ENCODE data around the gene LIMK1.

The LIMK1 gene

DNA sequence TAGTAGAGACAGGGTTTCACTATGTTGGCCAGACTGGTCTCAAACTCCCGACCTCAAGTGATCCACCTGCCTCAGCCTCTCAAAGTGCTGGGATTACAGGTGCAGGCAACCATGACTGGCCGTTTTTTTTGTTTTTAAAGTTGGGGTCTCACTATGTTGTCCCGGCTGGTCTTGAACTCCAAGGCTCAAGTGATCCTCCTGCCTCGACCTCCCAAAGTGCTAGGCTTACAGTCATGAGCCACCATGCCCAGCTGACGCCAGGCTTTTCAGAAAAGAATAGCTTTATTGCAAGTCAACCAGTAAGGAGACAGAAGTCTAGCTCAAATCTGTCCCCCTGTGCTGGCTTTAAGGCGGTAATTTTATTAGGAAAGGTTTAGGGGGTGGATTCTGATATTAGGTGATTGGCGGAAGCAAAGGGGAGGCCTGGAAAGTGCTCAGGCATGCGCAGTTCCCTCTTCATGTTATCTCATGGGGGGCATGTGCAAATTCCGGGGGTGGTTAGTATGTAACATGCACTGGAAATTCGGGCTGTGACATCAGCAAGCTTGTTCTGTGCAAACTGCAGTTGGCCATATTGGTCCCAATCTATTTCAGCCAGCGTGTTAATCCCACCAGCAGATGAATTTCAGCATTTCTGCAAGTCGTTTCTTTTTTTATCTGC, 42.7 kb downstream of the LIMK1 start:
- H3K4me3 ChIP-seq (ENCODE audit: low read depth, low read length, poor library complexity, severe bottlenecking) = no peak overlapping the region
- H3K79me2 ChIP-seq (ENCODE audit: insufficient read depth, low read length) = no peaks in the 10 kb centered on the region
- H3K9me3 ChIP-seq (ENCODE audit: low read length) = no peaks in the 10 kb centered on the region
- no peaks in the 10 kb centered on the region; the same call in 1 of the 2 replicates for H3K27me3 ChIP-seq (ENCODE audit: insufficient read depth, low read length)
- no peaks in the 10 kb centered on the region for H4K20me1 ChIP-seq (ENCODE audit: insufficient read depth, low read length)
- H3K4me2 ChIP-seq (ENCODE audit: low read length) = no peak overlapping the region
- H3F3A ChIP-seq (ENCODE audit: insufficient read depth, low read length) = no peaks in the 10 kb centered on the region
- TF ChIP-seq EZH2 (IDR thresholded peaks at IDR 0.05; ENCODE audit: borderline replicate concordance, low read length) = no peak
- TF ChIP-seq, protein P1, sequence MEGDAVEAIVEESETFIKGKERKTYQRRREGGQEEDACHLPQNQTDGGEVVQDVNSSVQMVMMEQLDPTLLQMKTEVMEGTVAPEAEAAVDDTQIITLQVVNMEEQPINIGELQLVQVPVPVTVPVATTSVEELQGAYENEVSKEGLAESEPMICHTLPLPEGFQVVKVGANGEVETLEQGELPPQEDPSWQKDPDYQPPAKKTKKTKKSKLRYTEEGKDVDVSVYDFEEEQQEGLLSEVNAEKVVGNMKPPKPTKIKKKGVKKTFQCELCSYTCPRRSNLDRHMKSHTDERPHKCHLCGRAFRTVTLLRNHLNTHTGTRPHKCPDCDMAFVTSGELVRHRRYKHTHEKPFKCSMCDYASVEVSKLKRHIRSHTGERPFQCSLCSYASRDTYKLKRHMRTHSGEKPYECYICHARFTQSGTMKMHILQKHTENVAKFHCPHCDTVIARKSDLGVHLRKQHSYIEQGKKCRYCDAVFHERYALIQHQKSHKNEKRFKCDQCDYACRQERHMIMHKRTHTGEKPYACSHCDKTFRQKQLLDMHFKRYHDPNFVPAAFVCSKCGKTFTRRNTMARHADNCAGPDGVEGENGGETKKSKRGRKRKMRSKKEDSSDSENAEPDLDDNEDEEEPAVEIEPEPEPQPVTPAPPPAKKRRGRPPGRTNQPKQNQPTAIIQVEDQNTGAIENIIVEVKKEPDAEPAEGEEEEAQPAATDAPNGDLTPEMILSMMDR (IDR thresholded peaks at IDR 0.05; ENCODE audit: low read length) = no peak
- H3K36me3 ChIP-seq (ENCODE audit: insufficient read depth, low read length) = peaks cover 12% of the 10 kb centered on the region
- no peak overlapping the region for H3K27ac ChIP-seq (ENCODE audit: low read depth, low read length, poor library complexity, severe bottlenecking)
- H2AFZ ChIP-seq (ENCODE audit: low read length) = no peak overlapping the region
- no peaks in the 10 kb centered on the region for H3K9me2 ChIP-seq (ENCODE audit: low read depth, low read length)
- no peak overlapping the region for H3K9ac ChIP-seq (ENCODE audit: low read length)
- H3K4me1 ChIP-seq (ENCODE audit: insufficient read depth, low read length, severe bottlenecking) = no peaks in the 10 kb centered on the region

DNA sequence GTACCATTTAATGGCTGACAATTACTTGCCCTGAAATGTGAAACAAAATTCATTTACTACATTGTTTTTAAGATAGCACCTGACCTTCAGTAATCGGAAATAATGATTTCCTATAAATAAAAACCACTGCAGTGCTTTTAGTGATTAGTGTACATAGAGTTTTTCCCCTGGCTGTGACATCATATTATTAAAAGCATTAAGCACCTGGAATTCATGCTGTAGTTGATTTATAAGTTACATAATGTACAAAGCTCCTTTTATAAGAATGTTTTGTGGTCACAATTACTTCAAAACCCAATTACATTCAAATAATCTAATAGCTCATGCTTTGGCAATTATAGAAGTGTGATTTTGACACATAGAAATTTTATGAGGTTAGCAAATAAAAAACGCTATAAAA, 46.3 kb downstream of the LIMK1 start:
- H4K20me1 ChIP-seq (ENCODE audit: insufficient read depth, low read length) = no peaks in the 10 kb centered on the region
- no peak overlapping the region for H2AFZ ChIP-seq (ENCODE audit: low read length)
- H3K9ac ChIP-seq (ENCODE audit: low read length) = no peak overlapping the region
- no peak overlapping the region for H3K4me2 ChIP-seq (ENCODE audit: low read length)
- no peaks in the 10 kb centered on the region for H3K36me3 ChIP-seq (ENCODE audit: insufficient read depth, low read length)
- H3K9me3 ChIP-seq (ENCODE audit: low read length) = no peaks in the 10 kb centered on the region
- H3K27me3 ChIP-seq (ENCODE audit: insufficient read depth, low read length) = no peaks in the 10 kb centered on the region; the same call in 1 of the 2 replicates
- H3K9me2 ChIP-seq (ENCODE audit: low read depth, low read length) = no peaks in the 10 kb centered on the region
- H3K27ac ChIP-seq (ENCODE audit: low read depth, low read length, poor library complexity, severe bottlenecking) = no peak overlapping the region
- no peaks in the 10 kb centered on the region for H3F3A ChIP-seq (ENCODE audit: insufficient read depth, low read length)
- no peaks in the 10 kb centered on the region for H3K79me2 ChIP-seq (ENCODE audit: insufficient read depth, low read length)
- H3K4me3 ChIP-seq (ENCODE audit: low read depth, low read length, poor library complexity, severe bottlenecking) = no peak overlapping the region
- no peak for TF ChIP-seq EZH2 (IDR thresholded peaks at IDR 0.05; ENCODE audit: borderline replicate concordance, low read length)
- TF ChIP-seq, protein P1 (IDR thresholded peaks at IDR 0.05; ENCODE audit: low read length) = no peak
- no peaks in the 10 kb centered on the region for H3K4me1 ChIP-seq (ENCODE audit: insufficient read depth, low read length, severe bottlenecking)

DNA sequence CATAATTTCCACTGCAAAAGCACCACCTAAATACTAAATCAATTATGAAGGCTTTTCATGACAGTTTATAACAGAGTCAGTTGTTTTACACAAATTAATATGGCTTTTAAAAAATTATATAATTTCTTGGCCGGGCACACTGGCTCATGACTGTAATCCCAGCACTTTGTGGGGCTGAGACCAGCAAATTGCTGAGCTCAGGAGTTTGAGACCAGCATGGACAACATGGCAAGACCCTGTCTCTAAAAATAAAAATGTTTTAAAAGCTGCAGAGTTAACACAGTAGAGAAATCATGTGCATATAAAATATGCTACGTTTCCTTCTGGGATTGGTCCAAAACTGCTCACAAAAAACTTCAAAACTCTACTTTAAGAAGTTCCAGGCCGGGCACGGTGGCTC, 46.9 kb downstream of the LIMK1 start:
- no peaks in the 10 kb centered on the region for H4K20me1 ChIP-seq (ENCODE audit: insufficient read depth, low read length)
- H3K9me2 ChIP-seq (ENCODE audit: low read depth, low read length) = no peaks in the 10 kb centered on the region
- H3K9ac ChIP-seq (ENCODE audit: low read length) = no peak overlapping the region
- no peak overlapping the region for H3K4me3 ChIP-seq (ENCODE audit: low read depth, low read length, poor library complexity, severe bottlenecking)
- H3K27ac ChIP-seq (ENCODE audit: low read depth, low read length, poor library complexity, severe bottlenecking) = no peak overlapping the region
- no peaks in the 10 kb centered on the region for H3K79me2 ChIP-seq (ENCODE audit: insufficient read depth, low read length)
- H3K4me1 ChIP-seq (ENCODE audit: insufficient read depth, low read length, severe bottlenecking) = no peaks in the 10 kb centered on the region
- H3F3A ChIP-seq (ENCODE audit: insufficient read depth, low read length) = no peaks in the 10 kb centered on the region
- no peak overlapping the region for H3K4me2 ChIP-seq (ENCODE audit: low read length)
- no peak overlapping the region for H2AFZ ChIP-seq (ENCODE audit: low read length)
- no peaks in the 10 kb centered on the region for H3K27me3 ChIP-seq (ENCODE audit: insufficient read depth, low read length)
- TF ChIP-seq, protein P1 (IDR thresholded peaks at IDR 0.05; ENCODE audit: low read length) = no peak
- TF ChIP-seq EZH2 (IDR thresholded peaks at IDR 0.05; ENCODE audit: borderline replicate concordance, low read length) = no peak
- no peaks in the 10 kb centered on the region for H3K9me3 ChIP-seq (ENCODE audit: low read length)
- H3K36me3 ChIP-seq (ENCODE audit: insufficient read depth, low read length) = no peaks in the 10 kb centered on the region
